LNCAP (cell line): Measurements from ENCODE around the gene ST3GAL2.

Experiments used
- CTCF ChIP-seq: fragments of 450-650 bp; IDR thresholded peaks from 2 replicates; pipeline ENCODE4 v1.5.1; 2017; ENCODE audit warnings: mild to moderate bottlenecking

ST3GAL2 gene

GRCh38 chr16:70478169-70478568 lies 39.3 kb upstream of the ST3GAL2 start:
- TF ChIP-seq CTCF = no peak

- TF ChIP-seq CTCF = no peak
These were observed 37.5 kb upstream of the ST3GAL2 start for GRCh38 chr16:70476272-70477020.

- TF ChIP-seq CTCF = no peak
These were observed 36.4 kb upstream of the ST3GAL2 start for GRCh38 chr16:70475054-70475871.

- TF ChIP-seq CTCF = no peak
These were observed 35.6 kb upstream of the ST3GAL2 start for GRCh38 chr16:70474320-70475053.

GRCh38 chr16:70473446-70474319 lies 34.8 kb upstream of the ST3GAL2 start:
- no peak for TF ChIP-seq CTCF

GRCh38 chr16:70472786-70473433 lies 34.0 kb upstream of the ST3GAL2 start:
- TF ChIP-seq CTCF = no peak
